Keratinocyte (primary cell): ENCODE results near the gene GSTM2.

Source experiments
- CTCF ChIP-seq, 3 experiments: IDR thresholded peaks in 1 of 3; conservative IDR thresholded peaks in 1 of 3; optimal IDR thresholded peaks in 1 of 3; 2 replicates in 2 of 3; 3 replicates in 1 of 3; pipeline versions ENCODE3 to v1.5.1; 2011; ENCODE audit warnings: low read length in 3 of 3, mild to moderate bottlenecking in 3 of 3, moderate library complexity in 2 of 3, control low read depth in 1 of 3, inconsistent platforms in 1 of 3; ENCODE audit not compliant: insufficient read depth in 2 of 3; ENCODE audit errors: extremely low read depth in 1 of 3
- EZH2 ChIP-seq: IDR thresholded peaks from one replicate; pipeline ENCODE4 v1.6.1; 2012; ENCODE audit warnings: inconsistent platforms, mild to moderate bottlenecking, low read length, moderate library complexity

GRCh38 chr1:109636201-109636952 lies 31.5 kb upstream of the GSTM2 start:
- TF ChIP-seq CTCF (optimal IDR thresholded peaks at IDR 0.05 in 1 of 3, IDR thresholded peaks at IDR 0.05 in 1 of 3, conservative IDR thresholded peaks at IDR 0.05 in 1 of 3; ENCODE audit: extremely low read depth in 1 of 3, insufficient read depth in 2 of 3, low read length in 3 of 3) (no peak), EZH2 (no peak)
